ENCODE measurements around the gene ZNF644. TPM values are rescaled to one million over a fixed set of nuclear protein-coding genes. Genes with fewer than 3 reads are reported as not detected.
"Not testable (repeated sequence)": the region's sequence is repeated elsewhere in the genome, so short reads cannot be mapped to it uniquely, and the experiment has no call there.

The ZNF644 gene
- total RNA-seq, 1 donor from 2014 or later = 26.2 TPM

GRCh38 chr1:90899263-90899662, 122.6 kb downstream of the ZNF644 start:
- no peak overlapping the region for H3K4me3 ChIP-seq (ENCODE audit: low read depth, low read length)
- no peak for TF ChIP-seq CTCF (conservative IDR thresholded peaks at IDR 0.05; ENCODE audit: low read depth, low read length)
- DNase-seq (ENCODE audit: low read depth) = no peak

GRCh38 chr1:90893679-90894078, 128.2 kb downstream of the ZNF644 start:
- not testable (repeated sequence) for H3K4me3 ChIP-seq (ENCODE audit: low read depth, low read length); DNase-seq (ENCODE audit: low read depth)

GRCh38 chr1:90892884-90893283, 129.0 kb downstream of the ZNF644 start:
- not testable (repeated sequence) for DNase-seq (ENCODE audit: low read depth)

DNA sequence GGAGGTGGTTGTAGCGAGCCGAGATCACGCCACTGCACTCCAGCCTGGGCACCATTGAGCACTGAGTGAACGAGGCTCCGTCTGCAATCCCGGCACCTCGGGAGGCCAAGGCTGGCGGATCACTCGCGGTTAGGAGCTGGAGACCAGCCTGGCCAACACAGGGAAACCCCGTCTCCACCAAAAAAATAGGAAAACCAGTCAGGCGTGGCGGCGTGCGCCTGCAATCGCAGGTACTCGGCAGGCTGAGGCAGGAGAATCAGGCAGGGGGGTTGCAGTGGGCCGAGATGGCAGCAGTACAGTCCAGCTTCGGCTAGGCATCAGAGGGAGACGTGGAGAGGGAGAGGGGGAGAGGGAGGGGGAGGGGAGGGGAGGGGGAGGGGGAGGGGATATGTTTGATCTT, 129.6 kb downstream of the ZNF644 start:
- DNase-seq (ENCODE audit: low read depth) = not testable (repeated sequence)

More at GRCh38 chr1:90892884-90893283, 129.0 kb downstream of the ZNF644 start:
- not testable (repeated sequence) for H3K4me3 ChIP-seq (ENCODE audit: low read depth, low read length)

DNA sequence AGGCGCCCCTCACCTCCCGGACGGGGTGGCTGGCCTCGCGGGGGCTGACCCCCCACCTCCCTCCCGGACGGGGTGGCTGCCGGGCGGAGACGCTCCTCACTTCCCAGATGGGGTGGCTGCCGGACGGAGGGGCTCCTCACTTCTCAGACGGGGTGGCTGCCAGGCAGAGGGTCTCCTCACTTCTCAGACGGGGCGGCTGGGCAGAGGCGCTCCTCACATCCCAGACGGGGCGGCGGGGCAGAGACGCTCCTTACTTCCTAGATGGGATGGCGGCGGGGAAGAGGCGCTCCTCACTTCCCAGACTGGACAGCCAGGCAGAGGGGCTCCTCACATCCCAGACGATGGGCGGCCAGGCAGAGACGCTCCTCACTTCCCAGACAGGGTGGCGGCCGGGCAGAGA, 130.1 kb downstream of the ZNF644 start:
- H3K4me3 ChIP-seq (ENCODE audit: low read depth, low read length); DNase-seq (ENCODE audit: low read depth): not testable (repeated sequence)

More for the DNA sequence above, 129.6 kb downstream of the ZNF644 start:
- not testable (repeated sequence) for H3K4me3 ChIP-seq (ENCODE audit: low read depth, low read length)

- DNase-seq (ENCODE audit: low read depth) = no peak
- no peak overlapping the region for H3K4me3 ChIP-seq (ENCODE audit: low read depth, low read length)
- no peak for TF ChIP-seq CTCF (conservative IDR thresholded peaks at IDR 0.05; ENCODE audit: low read depth, low read length)
These were observed 139.6 kb downstream of the ZNF644 start for GRCh38 chr1:90882221-90882620.

GRCh38 chr1:90881034-90881433, 140.8 kb downstream of the ZNF644 start:
- H3K4me3 ChIP-seq (ENCODE audit: low read depth, low read length) = no peak overlapping the region
- no peak for TF ChIP-seq CTCF (conservative IDR thresholded peaks at IDR 0.05; ENCODE audit: low read depth, low read length)
- no peak for DNase-seq (ENCODE audit: low read depth)

- TF ChIP-seq CTCF (conservative IDR thresholded peaks at IDR 0.05; ENCODE audit: low read depth, low read length) = no peak
- H3K4me3 ChIP-seq (ENCODE audit: low read depth, low read length) = no peak overlapping the region
- DNase-seq (ENCODE audit: low read depth) = no peak
These were observed 142.6 kb downstream of the ZNF644 start for GRCh38 chr1:90879281-90879680.

- TF ChIP-seq CTCF (conservative IDR thresholded peaks at IDR 0.05; ENCODE audit: low read depth, low read length) = no peak
- no peak overlapping the region for H3K4me3 ChIP-seq (ENCODE audit: low read depth, low read length)
- no peak for DNase-seq (ENCODE audit: low read depth)
These were observed 145.7 kb downstream of the ZNF644 start for GRCh38 chr1:90876101-90876500.

All from epithelial cell of proximal tubule (primary cell).